Measurements from ENCODE around the gene IGF1R. TPM values are rescaled to one million over a fixed set of nuclear protein-coding genes. Genes with fewer than 3 reads are reported as not detected.

The IGF1R gene
- total RNA-seq, 1 donor from 2014 or later = 145 TPM

DNA sequence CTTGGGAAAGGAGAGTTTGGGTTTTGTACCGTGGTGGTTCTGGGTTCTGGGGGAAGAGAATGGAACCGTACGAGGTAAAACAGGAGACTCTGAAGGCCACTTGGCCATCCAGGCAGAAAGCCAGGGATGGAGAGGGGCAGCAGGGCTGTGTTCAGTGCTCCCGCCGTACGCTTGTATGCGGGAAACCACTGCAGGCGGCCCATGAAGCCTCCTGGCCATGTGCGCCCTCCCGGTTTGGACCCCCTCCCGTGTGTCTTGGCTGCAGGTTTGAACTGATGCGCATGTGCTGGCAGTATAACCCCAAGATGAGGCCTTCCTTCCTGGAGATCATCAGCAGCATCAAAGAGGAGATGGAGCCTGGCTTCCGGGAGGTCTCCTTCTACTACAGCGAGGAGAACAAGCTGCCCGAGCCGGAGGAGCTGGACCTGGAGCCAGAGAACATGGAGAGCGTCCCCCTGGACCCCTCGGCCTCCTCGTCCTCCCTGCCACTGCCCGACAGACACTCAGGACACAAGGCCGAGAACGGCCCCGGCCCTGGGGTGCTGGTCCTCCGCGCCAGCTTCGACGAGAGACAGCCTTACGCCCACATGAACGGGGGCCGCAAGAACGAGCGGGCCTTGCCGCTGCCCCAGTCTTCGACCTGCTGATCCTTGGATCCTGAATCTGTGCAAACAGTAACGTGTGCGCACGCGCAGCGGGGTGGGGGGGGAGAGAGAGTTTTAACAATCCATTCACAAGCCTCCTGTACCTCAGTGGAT, 308.6 kb downstream of the IGF1R start:
- peaks cover 14% of the 10 kb centered on the region for H3K9me3 Mint-ChIP-seq (ENCODE audit: unreplicated experiment)
- peaks cover 16% of the 10 kb centered on the region for H3K36me3 Mint-ChIP-seq (ENCODE audit: unreplicated experiment)
- no peak overlapping the region for H3K27ac Mint-ChIP-seq (ENCODE audit: unreplicated experiment)
- no peak for DNase-seq
- H3K27me3 Mint-ChIP-seq (ENCODE audit: unreplicated experiment) = peaks cover 3% of the 10 kb centered on the region
- no peak overlapping the region for H3K4me3 Mint-ChIP-seq (ENCODE audit: unreplicated experiment)
- H3K4me1 Mint-ChIP-seq (ENCODE audit: low read depth, unreplicated experiment) = no peaks in the 10 kb centered on the region
- TF ChIP-seq, protein P1, sequence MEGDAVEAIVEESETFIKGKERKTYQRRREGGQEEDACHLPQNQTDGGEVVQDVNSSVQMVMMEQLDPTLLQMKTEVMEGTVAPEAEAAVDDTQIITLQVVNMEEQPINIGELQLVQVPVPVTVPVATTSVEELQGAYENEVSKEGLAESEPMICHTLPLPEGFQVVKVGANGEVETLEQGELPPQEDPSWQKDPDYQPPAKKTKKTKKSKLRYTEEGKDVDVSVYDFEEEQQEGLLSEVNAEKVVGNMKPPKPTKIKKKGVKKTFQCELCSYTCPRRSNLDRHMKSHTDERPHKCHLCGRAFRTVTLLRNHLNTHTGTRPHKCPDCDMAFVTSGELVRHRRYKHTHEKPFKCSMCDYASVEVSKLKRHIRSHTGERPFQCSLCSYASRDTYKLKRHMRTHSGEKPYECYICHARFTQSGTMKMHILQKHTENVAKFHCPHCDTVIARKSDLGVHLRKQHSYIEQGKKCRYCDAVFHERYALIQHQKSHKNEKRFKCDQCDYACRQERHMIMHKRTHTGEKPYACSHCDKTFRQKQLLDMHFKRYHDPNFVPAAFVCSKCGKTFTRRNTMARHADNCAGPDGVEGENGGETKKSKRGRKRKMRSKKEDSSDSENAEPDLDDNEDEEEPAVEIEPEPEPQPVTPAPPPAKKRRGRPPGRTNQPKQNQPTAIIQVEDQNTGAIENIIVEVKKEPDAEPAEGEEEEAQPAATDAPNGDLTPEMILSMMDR (IDR thresholded peaks at IDR 0.05; ENCODE audit: partially characterized antibody, unreplicated experiment) = no peak

DNA sequence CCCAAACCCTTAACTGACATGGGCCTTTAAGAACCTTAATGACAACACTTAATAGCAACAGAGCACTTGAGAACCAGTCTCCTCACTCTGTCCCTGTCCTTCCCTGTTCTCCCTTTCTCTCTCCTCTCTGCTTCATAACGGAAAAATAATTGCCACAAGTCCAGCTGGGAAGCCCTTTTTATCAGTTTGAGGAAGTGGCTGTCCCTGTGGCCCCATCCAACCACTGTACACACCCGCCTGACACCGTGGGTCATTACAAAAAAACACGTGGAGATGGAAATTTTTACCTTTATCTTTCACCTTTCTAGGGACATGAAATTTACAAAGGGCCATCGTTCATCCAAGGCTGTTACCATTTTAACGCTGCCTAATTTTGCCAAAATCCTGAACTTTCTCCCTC, 309.3 kb downstream of the IGF1R start:
- Mint-ChIP-seq H3K27me3 (ENCODE audit: unreplicated experiment) (peaks cover 3% of the 10 kb centered on the region), H3K9me3 (ENCODE audit: unreplicated experiment) (peaks cover 10% of the 10 kb centered on the region), H3K27ac (ENCODE audit: unreplicated experiment) (no peak overlapping the region), H3K36me3 (ENCODE audit: unreplicated experiment) (peaks cover 23% of the 10 kb centered on the region), H3K4me1 (ENCODE audit: low read depth, unreplicated experiment) (no peaks in the 10 kb centered on the region), H3K4me3 (ENCODE audit: unreplicated experiment) (no peak overlapping the region)
- TF ChIP-seq, protein P1 (IDR thresholded peaks at IDR 0.05; ENCODE audit: partially characterized antibody, unreplicated experiment) = no peak
- no peak for DNase-seq

DNA sequence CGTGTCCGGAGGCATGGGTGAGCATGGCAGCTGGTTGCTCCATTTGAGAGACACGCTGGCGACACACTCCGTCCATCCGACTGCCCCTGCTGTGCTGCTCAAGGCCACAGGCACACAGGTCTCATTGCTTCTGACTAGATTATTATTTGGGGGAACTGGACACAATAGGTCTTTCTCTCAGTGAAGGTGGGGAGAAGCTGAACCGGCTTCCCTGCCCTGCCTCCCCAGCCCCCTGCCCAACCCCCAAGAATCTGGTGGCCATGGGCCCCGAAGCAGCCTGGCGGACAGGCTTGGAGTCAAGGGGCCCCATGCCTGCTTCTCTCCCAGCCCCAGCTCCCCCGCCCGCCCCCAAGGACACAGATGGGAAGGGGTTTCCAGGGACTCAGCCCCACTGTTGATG, 309.7 kb downstream of the IGF1R start:
- Mint-ChIP-seq H3K27me3 (ENCODE audit: unreplicated experiment) (peaks cover 3% of the 10 kb centered on the region), H3K27ac (ENCODE audit: unreplicated experiment) (no peak overlapping the region), H3K36me3 (ENCODE audit: unreplicated experiment) (peaks cover 27% of the 10 kb centered on the region), H3K9me3 (ENCODE audit: unreplicated experiment) (peaks cover 12% of the 10 kb centered on the region), H3K4me1 (ENCODE audit: low read depth, unreplicated experiment) (no peaks in the 10 kb centered on the region), H3K4me3 (ENCODE audit: unreplicated experiment) (no peak overlapping the region)
- DNase-seq = no peak
- TF ChIP-seq, protein P1 (IDR thresholded peaks at IDR 0.05; ENCODE audit: partially characterized antibody, unreplicated experiment) = no peak

DNA sequence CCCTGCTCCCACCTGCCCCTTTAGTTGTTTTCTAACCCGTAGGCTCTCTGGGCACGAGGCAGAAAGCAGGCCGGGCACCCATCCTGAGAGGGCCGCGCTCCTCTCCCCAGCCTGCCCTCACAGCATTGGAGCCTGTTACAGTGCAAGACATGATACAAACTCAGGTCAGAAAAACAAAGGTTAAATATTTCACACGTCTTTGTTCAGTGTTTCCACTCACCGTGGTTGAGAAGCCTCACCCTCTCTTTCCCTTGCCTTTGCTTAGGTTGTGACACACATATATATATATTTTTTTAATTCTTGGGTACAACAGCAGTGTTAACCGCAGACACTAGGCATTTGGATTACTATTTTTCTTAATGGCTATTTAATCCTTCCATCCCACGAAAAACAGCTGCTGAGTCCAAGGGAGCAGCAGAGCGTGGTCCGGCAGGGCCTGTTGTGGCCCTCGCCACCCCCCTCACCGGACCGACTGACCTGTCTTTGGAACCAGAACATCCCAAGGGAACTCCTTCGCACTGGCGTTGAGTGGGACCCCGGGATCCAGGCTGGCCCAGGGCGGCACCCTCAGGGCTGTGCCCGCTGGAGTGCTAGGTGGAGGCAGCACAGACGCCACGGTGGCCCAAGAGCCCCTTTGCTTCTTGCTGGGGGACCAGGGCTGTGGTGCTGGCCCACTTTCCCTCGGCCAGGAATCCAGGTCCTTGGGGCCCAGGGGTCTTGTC, 310.7 kb downstream of the IGF1R start:
- Mint-ChIP-seq H3K27me3 (ENCODE audit: unreplicated experiment) (peaks cover 3% of the 10 kb centered on the region), H3K27ac (ENCODE audit: unreplicated experiment) (no peak overlapping the region), H3K4me1 (ENCODE audit: low read depth, unreplicated experiment) (no peaks in the 10 kb centered on the region), H3K4me3 (ENCODE audit: unreplicated experiment) (no peak overlapping the region), H3K9me3 (ENCODE audit: unreplicated experiment) (peaks cover 14% of the 10 kb centered on the region), H3K36me3 (ENCODE audit: unreplicated experiment) (peaks cover 30% of the 10 kb centered on the region)
- no peak for DNase-seq
- TF ChIP-seq, protein P1 (IDR thresholded peaks at IDR 0.05; ENCODE audit: partially characterized antibody, unreplicated experiment) = no peak

DNA sequence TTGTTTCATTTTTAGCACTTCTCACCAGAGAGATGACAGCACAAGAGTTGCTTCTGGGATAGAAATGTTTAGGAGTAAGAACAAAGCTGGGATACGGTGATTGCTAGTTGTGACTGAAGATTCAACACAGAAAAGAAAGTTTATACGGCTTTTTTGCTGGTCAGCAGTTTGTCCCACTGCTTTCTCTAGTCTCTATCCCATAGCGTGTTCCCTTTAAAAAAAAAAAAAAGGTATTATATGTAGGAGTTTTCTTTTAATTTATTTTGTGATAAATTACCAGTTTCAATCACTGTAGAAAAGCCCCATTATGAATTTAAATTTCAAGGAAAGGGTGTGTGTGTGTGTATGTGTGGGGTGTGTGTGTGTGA, 311.3 kb downstream of the IGF1R start:
- no peak overlapping the region for H3K4me3 Mint-ChIP-seq (ENCODE audit: unreplicated experiment)
- H3K36me3 Mint-ChIP-seq (ENCODE audit: unreplicated experiment) = peaks cover 30% of the 10 kb centered on the region

More for the DNA sequence above, 311.3 kb downstream of the IGF1R start:
- Mint-ChIP-seq H3K9me3 (ENCODE audit: unreplicated experiment) (peaks cover 14% of the 10 kb centered on the region), H3K27me3 (ENCODE audit: unreplicated experiment) (peaks cover 3% of the 10 kb centered on the region), H3K27ac (ENCODE audit: unreplicated experiment) (no peak overlapping the region), H3K4me1 (ENCODE audit: low read depth, unreplicated experiment) (no peaks in the 10 kb centered on the region)
- TF ChIP-seq, protein P1 (IDR thresholded peaks at IDR 0.05; ENCODE audit: partially characterized antibody, unreplicated experiment) = no peak
- DNase-seq = no peak

All from glutamatergic neuron (in vitro differentiated cells).